Measurements from ENCODE around the gene NSD2. TPM values are rescaled to one million over a fixed set of nuclear protein-coding genes. Genes with fewer than 3 reads are reported as not detected.

The NSD2 gene
- total and polyA plus RNA-seq, 9 of the 15 experiments (the other 6 are each of a cell fraction or from before 2014, with no cell fraction given): 6.4 to 126 (median 58.8) TPM

DNA sequence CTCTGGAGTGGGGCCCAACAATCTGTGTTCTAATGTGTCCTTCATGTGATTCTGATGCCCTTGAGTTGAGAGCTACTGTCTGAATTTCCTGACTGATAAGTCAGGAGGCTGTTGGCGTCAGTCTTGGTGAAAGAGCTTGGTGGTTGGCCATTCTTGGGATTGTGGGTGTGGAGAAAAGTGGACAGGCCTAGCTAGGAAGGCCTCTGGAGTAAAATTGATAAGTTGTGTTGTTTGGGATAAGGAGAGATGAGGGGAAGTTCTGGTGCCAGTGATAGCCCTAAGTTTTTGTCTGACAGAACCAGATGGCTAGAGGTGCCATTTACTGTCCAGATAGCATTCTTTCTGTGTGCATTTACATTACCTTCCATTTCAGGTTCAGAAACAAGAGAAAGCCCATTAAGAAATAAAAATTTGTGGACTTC is 11.7 kb downstream of the NSD2 start (continued):
- TF ChIP-seq, protein P1, sequence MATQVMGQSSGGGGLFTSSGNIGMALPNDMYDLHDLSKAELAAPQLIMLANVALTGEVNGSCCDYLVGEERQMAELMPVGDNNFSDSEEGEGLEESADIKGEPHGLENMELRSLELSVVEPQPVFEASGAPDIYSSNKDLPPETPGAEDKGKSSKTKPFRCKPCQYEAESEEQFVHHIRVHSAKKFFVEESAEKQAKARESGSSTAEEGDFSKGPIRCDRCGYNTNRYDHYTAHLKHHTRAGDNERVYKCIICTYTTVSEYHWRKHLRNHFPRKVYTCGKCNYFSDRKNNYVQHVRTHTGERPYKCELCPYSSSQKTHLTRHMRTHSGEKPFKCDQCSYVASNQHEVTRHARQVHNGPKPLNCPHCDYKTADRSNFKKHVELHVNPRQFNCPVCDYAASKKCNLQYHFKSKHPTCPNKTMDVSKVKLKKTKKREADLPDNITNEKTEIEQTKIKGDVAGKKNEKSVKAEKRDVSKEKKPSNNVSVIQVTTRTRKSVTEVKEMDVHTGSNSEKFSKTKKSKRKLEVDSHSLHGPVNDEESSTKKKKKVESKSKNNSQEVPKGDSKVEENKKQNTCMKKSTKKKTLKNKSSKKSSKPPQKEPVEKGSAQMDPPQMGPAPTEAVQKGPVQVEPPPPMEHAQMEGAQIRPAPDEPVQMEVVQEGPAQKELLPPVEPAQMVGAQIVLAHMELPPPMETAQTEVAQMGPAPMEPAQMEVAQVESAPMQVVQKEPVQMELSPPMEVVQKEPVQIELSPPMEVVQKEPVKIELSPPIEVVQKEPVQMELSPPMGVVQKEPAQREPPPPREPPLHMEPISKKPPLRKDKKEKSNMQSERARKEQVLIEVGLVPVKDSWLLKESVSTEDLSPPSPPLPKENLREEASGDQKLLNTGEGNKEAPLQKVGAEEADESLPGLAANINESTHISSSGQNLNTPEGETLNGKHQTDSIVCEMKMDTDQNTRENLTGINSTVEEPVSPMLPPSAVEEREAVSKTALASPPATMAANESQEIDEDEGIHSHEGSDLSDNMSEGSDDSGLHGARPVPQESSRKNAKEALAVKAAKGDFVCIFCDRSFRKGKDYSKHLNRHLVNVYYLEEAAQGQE (IDR thresholded peaks at IDR 0.05; ENCODE audit: borderline replicate concordance): no peak
- TF ChIP-seq, protein P1 (CRISPR knock-in tag; IDR thresholded peaks at IDR 0.05; ENCODE audit: low read depth): no peak
- peak; percentile 59 for TF ChIP-seq MEIS2 (IDR thresholded peaks at IDR 0.05; ENCODE audit: partially characterized antibody)
- peak; percentile 91 for TF ChIP-seq DMBX1 (CRISPR knock-in tag; IDR thresholded peaks at IDR 0.05; ENCODE audit: borderline replicate concordance)
- TF ChIP-seq NBN (IDR thresholded peaks at IDR 0.05; ENCODE audit: low read depth): peak; percentile 58; the same call in 1 of the 2 replicates
- TF ChIP-seq, protein P2, sequence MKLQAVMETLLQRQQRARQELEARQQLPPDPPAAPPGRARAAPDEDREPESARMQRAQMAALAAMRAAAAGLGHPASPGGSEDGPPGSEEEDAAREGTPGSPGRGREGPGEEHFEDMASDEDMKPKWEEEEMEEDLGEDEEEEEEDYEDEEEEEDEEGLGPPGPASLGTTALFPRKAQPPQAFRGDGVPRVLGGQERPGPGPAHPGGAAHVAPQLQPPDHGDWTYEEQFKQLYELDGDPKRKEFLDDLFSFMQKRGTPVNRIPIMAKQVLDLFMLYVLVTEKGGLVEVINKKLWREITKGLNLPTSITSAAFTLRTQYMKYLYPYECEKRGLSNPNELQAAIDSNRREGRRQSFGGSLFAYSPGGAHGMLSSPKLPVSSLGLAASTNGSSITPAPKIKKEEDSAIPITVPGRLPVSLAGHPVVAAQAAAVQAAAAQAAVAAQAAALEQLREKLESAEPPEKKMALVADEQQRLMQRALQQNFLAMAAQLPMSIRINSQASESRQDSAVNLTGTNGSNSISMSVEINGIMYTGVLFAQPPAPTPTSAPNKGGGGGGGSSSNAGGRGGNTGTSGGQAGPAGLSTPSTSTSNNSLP (IDR thresholded peaks at IDR 0.05; ENCODE audit: borderline replicate concordance, low read depth, low read length): peak; percentile 44; the same call in 1 of the 2 replicates
- no peak for TF ChIP-seq SRF (CRISPR knock-in tag; IDR thresholded peaks at IDR 0.05)
- 0 out of 2 replicates have a peak, but pooled peaks have one; percentile 26 for TF ChIP-seq ZC3H8 (IDR thresholded peaks at IDR 0.05)
- no peak for TF ChIP-seq EWSR1 (IDR thresholded peaks at IDR 0.05; ENCODE audit: borderline replicate concordance, low read depth, partially characterized antibody)
- no peak for TF ChIP-seq ERF (CRISPR knock-in tag; IDR thresholded peaks at IDR 0.05)
- peak; percentile 35; the same call in 1 of the 2 replicates for TF ChIP-seq MXI1 (IDR thresholded peaks at IDR 0.05; ENCODE audit: low read depth, low read length)
- peak; percentile 99 for TF ChIP-seq TCF3 (CRISPR knock-in tag; IDR thresholded peaks at IDR 0.05)
- peak; percentile 92 for TF ChIP-seq EHMT2 (IDR thresholded peaks at IDR 0.05)
- TF ChIP-seq, protein P3, sequence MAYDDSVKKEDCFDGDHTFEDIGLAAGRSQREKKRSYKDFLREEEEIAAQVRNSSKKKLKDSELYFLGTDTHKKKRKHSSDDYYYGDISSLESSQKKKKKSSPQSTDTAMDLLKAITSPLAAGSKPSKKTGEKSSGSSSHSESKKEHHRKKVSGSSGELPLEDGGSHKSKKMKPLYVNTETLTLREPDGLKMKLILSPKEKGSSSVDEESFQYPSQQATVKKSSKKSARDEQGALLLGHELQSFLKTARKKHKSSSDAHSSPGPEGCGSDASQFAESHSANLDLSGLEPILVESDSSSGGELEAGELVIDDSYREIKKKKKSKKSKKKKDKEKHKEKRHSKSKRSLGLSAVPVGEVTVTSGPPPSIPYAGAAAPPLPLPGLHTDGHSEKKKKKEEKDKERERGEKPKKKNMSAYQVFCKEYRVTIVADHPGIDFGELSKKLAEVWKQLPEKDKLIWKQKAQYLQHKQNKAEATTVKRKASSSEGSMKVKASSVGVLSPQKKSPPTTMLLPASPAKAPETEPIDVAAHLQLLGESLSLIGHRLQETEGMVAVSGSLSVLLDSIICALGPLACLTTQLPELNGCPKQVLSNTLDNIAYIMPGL (CRISPR knock-in tag; IDR thresholded peaks at IDR 0.05): no peak
- TF ChIP-seq XRCC3 (IDR thresholded peaks at IDR 0.05): no peak
- peak; percentile 53; the same call in 1 of the 2 replicates for TF ChIP-seq BCOR (IDR thresholded peaks at IDR 0.05)
- TF ChIP-seq TEAD1 (CRISPR knock-in tag; IDR thresholded peaks at IDR 0.05): 0 out of 4 replicates have a peak, but pooled peaks of 1 of the 2 experiments have one; percentile 33
- no peak for TF ChIP-seq TEAD2 (tag; IDR thresholded peaks at IDR 0.05)
- peak; percentile 55; the same call in 1 of the 2 replicates for TF ChIP-seq ZNF766 (CRISPR knock-in tag; conservative IDR thresholded peaks at IDR 0.05)

Data from K562 (cell line).